ENCODE measurements around the gene C10orf67.

The C10orf67 gene

GRCh38 chr10:23324351-23324750 is 20.2 kb downstream of the C10orf67 start:
- no peak overlapping the region for H3K4me3 ChIP-seq (ENCODE audit: low read length)
- no peak for TF ChIP-seq CTCF (conservative IDR thresholded peaks at IDR 0.05; ENCODE audit: low read length)
- no peak for DNase-seq (ENCODE audit: low read depth)

GRCh38 chr10:23322082-23322481 is 22.5 kb downstream of the C10orf67 start:
- no peak for TF ChIP-seq CTCF (conservative IDR thresholded peaks at IDR 0.05; ENCODE audit: low read length)
- H3K4me3 ChIP-seq (ENCODE audit: low read length), result no peak overlapping the region
- DNase-seq (ENCODE audit: low read depth), result no peak

GRCh38 chr10:23319835-23320234 is 24.8 kb downstream of the C10orf67 start:
- TF ChIP-seq CTCF (conservative IDR thresholded peaks at IDR 0.05; ENCODE audit: low read length), result no peak
- H3K4me3 ChIP-seq (ENCODE audit: low read length), result no peak overlapping the region
- DNase-seq (ENCODE audit: low read depth), result no peak

GRCh38 chr10:23318359-23318758 is 26.2 kb downstream of the C10orf67 start:
- TF ChIP-seq CTCF (conservative IDR thresholded peaks at IDR 0.05; ENCODE audit: low read length), result no peak
- no peak overlapping the region for H3K4me3 ChIP-seq (ENCODE audit: low read length)
- DNase-seq (ENCODE audit: low read depth), result no peak

GRCh38 chr10:23317416-23317815 is 27.2 kb downstream of the C10orf67 start:
- no peak for TF ChIP-seq CTCF (conservative IDR thresholded peaks at IDR 0.05; ENCODE audit: low read length)

GRCh38 chr10:23316406-23316805 is 28.2 kb downstream of the C10orf67 start:
- TF ChIP-seq CTCF (conservative IDR thresholded peaks at IDR 0.05; ENCODE audit: low read length), result no peak
- no peak overlapping the region for H3K4me3 ChIP-seq (ENCODE audit: low read length)
- no peak for DNase-seq (ENCODE audit: low read depth)

More at GRCh38 chr10:23317416-23317815, 27.2 kb downstream of the C10orf67 start:
- H3K4me3 ChIP-seq (ENCODE audit: low read length), result no peak overlapping the region
- DNase-seq (ENCODE audit: low read depth), result no peak

GRCh38 chr10:23315966-23316365 is 28.6 kb downstream of the C10orf67 start:
- no peak for DNase-seq (ENCODE audit: low read depth)
- H3K4me3 ChIP-seq (ENCODE audit: low read length), result no peak overlapping the region
- TF ChIP-seq CTCF (conservative IDR thresholded peaks at IDR 0.05; ENCODE audit: low read length), result no peak
